HG03378 (cell line): ENCODE data around the gene GRIP2.

Experiments used
- ATAC-seq: cut with Tn5 transposase; IDR thresholded peaks from one replicate; pipeline ENCODE4 v1.9.1; 2021; ENCODE audit warnings: mild to moderate bottlenecking, moderate library complexity; ENCODE audit not compliant: unreplicated experiment

Gene GRIP2

GRCh38 chr3:14541646-14542045, 1.5 kb upstream of the GRIP2 start:
- ATAC-seq, result no peak

- no peak for ATAC-seq
Observed at GRCh38 chr3:14540821-14541385, 761 bp upstream of the GRIP2 start.

GRCh38 chr3:14539384-14539741, 779 bp downstream of the GRIP2 start:
- ATAC-seq, result no peak

- no peak for ATAC-seq
Observed at GRCh38 chr3:14538451-14539088, 1.6 kb downstream of the GRIP2 start.

GRCh38 chr3:14537590-14538450, 2.3 kb downstream of the GRIP2 start:
- ATAC-seq, result no peak

GRCh38 chr3:14536837-14537589, 3.1 kb downstream of the GRIP2 start:
- ATAC-seq, result no peak

- no peak for ATAC-seq
Observed at GRCh38 chr3:14536055-14536815, 3.9 kb downstream of the GRIP2 start.

GRCh38 chr3:14535616-14536015, 4.5 kb downstream of the GRIP2 start:
- no peak for ATAC-seq

- ATAC-seq, result no peak
Observed at GRCh38 chr3:14534516-14535191, 5.5 kb downstream of the GRIP2 start.

GRCh38 chr3:14533457-14533958, 6.6 kb downstream of the GRIP2 start:
- no peak for ATAC-seq

- ATAC-seq, result no peak
Observed at GRCh38 chr3:14532691-14533456, 7.3 kb downstream of the GRIP2 start.

- no peak for ATAC-seq
Observed at GRCh38 chr3:14531856-14532395, 8.2 kb downstream of the GRIP2 start.

GRCh38 chr3:14528081-14528480, 12.1 kb downstream of the GRIP2 start:
- ATAC-seq, result no peak

- no peak for ATAC-seq
Observed at GRCh38 chr3:14525685-14526631, 14.2 kb downstream of the GRIP2 start.

- ATAC-seq, result no peak
Observed at GRCh38 chr3:14524920-14525660, 15.1 kb downstream of the GRIP2 start.

- ATAC-seq, result no peak
Observed at GRCh38 chr3:14524311-14524711, 15.8 kb downstream of the GRIP2 start.

- ATAC-seq, result no peak
Observed at GRCh38 chr3:14523792-14524191, 16.4 kb downstream of the GRIP2 start.
